RKO (cell line): Measurements from ENCODE around the gene SSBP2.

Experiments used
- DNase-seq: peaks from one replicate; pipeline ENCODE4 v3.0.0-alpha.2; 2016; ENCODE audit warnings: low spot score

The SSBP2 gene

DNA sequence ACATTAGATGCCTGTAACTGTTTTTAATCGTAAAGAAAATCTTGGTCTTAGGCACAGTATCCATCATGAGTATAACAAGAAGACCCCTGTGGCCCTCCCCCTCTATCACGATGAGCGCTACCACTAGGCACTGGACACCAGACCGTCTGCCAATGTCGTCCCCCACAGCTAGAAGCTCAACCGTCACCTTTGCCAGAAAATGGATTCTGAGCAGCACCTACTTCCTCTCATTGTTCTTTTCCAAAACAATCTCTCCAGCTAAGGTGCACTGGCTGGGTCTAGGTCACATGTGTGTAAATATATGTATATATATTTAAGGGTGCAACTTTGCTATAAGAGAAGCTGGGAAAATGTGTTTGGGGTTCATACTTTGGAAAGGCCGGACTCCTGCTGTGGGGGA, 15.7 kb upstream of the SSBP2 start:
- no peak for DNase-seq

GRCh38 chr5:81763294-81763928, 12.5 kb upstream of the SSBP2 start:
- DNase-seq = no peak

DNA sequence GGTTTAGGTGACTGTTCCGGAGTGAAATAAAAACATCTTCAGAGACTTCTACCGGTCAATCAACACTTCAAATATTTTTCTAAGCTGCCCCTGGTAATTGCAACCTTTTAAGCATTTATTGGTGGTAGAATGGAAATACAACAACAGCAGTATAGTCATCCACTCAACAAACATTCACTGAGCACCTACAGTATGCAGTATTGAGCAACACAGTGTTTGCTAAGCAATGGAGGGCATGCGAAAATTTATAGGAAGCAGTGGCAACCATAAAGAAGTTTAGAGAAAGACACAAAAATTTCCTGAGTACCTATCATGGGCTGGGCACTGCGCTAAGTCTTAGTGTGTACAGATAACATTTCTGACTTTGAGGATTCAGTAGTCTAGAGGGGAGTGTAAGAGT, 12.0 kb upstream of the SSBP2 start:
- DNase-seq = no peak

- no peak for DNase-seq
These were observed 11.5 kb upstream of the SSBP2 start for GRCh38 chr5:81762401-81762800.

GRCh38 chr5:81761970-81762369, 11.1 kb upstream of the SSBP2 start:
- no peak for DNase-seq

GRCh38 chr5:81761270-81761669, 10.4 kb upstream of the SSBP2 start:
- DNase-seq = no peak

DNA sequence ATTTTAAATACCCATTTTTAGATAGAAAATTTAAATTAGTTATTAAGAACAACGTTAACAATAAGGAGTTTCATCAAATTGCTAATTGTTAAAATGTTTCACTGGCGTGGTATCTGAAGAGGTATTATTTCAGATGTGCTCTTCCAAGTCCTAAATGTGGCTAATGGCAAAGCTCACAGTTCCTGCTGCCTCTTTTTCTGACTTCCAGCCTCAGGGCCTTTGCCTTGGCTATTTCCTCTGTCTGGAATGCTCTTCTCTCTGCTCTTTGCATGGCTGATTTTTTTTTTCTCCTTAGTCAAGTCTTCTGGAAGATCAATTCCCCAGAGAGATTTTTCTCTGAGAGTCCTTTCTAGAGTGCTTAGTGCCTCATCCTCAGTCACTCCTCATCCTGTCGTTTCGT, 9.6 kb upstream of the SSBP2 start:
- DNase-seq = no peak

DNA sequence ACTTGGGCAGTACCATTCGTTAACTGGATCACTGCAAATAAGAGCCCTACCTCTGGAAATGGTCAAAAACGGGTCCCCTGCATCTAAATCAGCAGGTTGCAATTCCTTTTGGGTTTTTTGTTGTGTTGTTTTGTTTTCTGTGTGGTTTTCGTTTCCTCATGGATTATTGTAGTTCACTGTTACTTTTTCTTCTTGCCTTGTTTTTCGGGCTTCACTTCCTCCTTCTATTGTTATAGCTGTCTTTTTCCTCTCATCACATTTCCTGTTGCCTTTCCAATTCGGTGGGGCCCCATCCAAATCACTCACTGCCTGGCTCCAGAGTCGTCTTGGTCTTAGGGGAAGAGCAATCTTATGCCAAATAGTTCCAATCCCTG, 8.7 kb upstream of the SSBP2 start:
- no peak for DNase-seq

DNA sequence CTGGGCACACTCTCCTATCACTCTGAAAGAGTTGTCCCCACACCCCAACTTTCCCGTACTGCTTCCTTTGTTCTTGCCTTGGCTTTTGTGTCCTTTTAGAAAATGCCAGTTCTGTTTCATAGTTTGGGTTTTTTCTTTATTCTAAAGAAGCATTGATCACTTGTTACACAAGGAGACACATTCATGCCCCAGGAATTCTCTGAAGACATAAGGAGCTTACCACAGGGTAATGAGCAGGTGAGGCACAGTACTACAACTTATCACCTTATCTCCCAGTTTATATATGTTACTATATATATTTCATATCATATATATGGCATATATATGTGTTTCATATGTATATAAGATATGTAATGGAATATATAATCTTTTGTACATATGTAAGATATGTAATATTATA, 6.5 kb upstream of the SSBP2 start:
- no peak for DNase-seq

- no peak for DNase-seq
These were observed 5.1 kb upstream of the SSBP2 start for GRCh38 chr5:81756016-81756415.

DNA sequence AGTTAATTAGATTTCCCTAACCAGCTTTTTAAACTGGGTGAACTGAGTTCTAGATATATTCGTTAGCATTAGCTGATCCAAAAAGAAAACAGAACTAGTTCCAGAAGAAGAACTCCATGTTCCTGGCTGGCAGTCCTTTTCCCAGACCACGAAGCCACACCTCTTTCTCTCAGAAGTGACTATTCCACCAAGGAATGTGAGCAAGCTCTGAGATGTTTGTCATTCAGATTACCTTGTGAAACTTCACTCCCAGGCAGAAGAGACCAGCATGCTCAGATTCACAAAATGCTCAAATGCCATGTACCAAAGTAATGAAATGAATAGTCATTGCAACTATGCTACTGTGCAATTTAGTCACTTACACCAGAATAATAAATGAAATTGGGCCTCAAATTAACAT, 4.4 kb upstream of the SSBP2 start:
- DNase-seq = peak; percentile 76

DNA sequence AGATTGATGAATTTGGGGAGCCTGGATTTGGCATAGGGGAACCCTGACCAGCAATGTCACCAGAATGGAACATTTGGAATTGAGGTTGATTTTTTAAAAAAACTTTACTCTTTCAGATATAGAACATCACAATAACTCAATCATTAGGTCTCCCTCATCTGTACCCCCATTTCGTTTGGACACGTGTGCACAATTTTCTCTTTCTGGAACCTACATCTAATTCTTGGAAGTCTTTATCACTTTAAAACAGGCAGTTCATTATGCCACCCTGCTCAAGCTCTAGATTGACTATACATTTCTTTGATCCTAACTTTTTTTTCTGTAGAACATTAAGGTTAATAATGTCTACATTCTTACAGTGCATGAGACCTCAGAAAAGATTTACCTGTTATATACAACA, 3.7 kb upstream of the SSBP2 start:
- no peak for DNase-seq

DNA sequence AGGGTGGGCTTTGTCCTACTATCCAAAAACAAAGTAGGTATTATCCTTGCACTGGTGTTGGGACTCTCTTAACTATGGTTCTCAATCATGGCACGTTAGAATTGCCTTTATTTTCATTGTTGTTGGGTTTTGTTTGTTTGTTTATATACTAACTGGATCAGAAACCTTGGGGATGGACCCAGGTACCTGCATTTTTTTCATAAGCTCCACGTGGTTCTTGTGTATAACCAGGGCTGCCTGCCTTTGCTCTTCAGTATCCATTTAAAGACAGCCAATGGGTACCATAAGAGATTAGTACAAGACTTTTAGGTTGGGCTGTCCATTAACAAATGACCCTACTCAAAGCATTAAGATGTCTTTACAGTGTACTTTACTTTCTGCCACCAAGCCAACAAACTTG, 2.5 kb upstream of the SSBP2 start:
- DNase-seq = no peak

GRCh38 chr5:81752644-81752963, 1.7 kb upstream of the SSBP2 start:
- no peak for DNase-seq

DNA sequence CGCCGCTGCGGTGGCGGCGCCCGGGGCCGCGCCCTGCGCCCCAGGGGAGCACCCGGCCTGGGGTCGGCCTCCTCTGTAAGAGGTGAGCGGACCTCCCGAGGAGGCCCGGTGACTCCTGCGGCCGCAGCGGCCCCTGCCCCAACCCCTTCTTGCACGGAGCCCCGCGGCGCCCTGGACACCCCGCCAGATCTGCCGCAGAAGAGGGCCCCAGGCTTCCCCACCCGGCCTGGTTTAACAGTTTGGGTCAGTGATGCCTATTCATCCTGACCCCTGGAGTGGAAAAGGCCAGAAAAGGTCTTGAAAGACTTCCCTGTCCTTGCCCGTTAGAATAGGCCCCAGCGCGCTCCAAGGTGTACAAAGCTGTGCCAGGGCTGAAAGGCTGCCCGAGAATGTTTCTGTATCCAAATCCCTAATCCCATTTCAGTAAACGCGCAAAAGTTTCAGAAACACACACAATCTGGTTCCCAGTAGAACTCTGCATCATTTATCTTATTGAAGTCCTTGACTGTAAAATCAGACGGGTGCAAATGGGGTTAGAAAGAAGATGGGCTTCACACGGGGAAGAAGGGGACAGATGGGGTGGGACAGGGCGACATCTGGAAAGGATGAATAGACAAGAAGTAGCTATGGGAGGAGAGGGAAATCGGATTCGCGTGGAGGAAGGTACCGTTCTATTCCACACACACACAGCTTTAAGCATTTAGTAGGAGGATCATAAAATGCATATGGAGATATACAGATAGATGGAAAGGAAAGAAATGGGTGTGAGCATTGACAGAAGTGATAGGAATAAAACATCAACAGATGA, 1.1 kb upstream of the SSBP2 start:
- DNase-seq = peak; percentile 30

DNA sequence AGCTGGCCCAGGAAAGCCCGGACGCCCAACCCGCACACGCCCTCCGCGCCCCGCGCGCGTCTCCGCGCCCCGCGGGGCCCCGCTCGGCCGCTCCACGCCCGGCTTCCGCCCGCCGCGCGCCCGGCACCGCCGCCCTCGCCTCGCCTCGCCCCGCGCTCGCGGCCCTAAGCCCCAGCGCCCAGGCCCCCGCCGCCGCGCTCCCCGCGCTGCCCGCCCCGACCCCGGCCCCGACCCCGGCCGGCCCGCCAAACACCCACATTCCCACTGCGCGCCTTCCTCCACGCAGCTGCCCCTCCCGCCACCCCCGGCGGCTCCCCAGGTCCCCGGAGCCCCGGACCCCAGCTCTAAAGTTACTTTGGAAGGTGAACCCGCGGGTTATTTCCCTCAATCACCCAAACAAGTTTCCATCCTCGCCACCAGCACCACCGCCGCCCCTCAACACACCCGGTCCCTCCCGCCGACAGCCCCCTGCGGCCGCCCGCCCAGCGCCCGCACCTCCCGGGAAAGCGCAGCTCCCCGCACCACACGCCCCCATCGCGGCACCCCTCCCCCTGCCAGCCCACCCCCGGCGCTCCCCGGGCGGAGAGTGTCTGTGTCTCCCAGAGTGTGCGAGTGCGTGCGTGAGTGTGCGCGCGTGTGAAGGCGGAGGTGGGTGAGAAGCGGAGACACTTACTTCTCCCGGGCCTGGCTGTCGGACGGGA, 439 bp downstream of the SSBP2 start:
- no peak for DNase-seq

DNA sequence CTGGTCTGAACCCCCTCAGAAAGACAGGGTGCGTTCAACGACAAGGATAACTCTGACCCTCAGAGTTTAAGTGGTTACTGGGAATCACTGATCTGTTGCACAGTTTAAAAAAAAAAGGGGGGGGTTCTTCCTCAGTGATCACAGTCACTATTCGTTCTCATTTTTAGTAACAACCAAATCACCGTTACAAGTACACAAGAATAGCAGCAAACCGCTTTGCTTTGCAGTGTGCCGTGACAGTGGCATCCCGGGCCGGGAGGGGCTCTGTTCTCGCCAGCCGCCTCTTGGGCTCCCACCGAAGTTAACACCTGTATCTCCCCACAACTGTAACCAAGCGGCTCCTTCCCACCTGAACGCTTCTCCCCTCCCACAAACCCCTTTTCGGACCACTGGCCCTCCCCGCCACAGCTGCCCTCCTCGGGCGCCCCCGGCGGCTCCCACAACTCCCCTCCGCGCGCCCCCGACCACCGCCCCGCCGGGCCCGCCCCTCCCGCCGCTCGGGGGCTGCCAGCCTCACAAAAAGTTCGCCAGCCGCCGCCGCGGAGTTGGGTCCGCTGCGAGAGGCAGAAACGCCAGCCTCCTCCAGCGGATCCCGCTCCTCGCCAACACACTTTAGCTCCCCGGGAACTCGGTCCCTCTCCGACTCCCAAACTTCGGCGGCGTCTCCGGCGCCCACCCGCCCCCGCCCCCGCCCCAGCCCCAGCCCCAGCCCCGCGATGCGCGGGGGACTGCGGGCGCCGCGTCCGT, 1.2 kb downstream of the SSBP2 start:
- no peak for DNase-seq

- no peak for DNase-seq
These were observed 1.7 kb downstream of the SSBP2 start for GRCh38 chr5:81749192-81749560.

DNA sequence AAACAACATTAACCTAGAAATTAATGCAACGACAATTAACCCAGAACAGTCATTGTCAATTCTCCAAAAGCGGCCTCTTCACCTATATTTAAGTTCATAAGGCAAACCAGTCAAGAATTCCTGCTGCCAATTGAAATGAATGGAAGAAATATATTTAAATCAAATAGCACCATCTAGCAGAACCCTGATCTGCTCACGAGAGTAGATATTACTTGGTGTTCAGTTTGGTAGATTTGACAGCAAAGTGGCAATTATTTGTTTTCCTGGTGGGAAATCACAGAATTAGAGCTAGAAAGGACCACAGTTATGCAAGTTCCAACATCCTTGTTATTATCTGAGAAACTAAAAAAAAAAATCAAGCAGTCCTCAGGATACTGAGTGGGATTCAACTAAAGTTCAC, 2.3 kb downstream of the SSBP2 start:
- DNase-seq = no peak

DNA sequence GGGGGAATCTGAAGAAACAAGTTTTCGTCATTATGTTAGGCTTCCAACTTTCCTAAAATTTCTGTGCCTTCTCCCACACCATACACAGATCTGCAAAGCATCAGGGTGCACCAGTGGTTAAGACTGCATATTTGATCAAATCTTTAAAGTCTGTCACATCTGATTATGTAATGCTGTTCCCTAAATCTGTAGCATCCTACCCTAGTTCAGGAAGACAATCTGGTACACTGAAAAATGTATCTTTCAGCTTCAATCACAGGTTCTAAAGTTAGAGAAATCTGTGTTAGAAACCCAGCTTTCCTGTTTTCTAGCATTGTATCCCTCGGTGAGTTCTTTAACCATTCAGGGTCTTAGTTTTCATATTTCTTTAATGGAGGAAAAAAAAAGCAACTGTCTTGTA, 3.9 kb downstream of the SSBP2 start:
- no peak for DNase-seq

GRCh38 chr5:81740758-81741157, 10.1 kb downstream of the SSBP2 start:
- DNase-seq = no peak

DNA sequence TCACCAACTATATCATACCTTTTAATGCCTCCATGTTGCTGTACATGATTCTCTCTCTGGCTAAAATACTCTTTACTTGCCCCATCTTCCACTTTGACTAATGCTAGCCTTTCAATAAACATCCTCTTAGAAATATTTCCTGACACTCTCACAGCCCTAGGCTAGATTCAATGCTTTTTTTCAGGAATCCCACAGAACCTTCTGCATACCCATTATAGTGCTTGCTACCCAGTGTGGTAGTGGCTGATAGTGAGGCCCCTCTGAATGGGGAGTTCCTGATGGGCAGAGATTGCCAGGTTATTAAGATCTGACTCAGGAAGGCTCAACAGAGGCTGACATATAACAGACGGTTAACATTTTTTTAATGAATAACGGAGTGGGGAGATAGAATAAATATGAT, 11.6 kb downstream of the SSBP2 start:
- no peak for DNase-seq

DNA sequence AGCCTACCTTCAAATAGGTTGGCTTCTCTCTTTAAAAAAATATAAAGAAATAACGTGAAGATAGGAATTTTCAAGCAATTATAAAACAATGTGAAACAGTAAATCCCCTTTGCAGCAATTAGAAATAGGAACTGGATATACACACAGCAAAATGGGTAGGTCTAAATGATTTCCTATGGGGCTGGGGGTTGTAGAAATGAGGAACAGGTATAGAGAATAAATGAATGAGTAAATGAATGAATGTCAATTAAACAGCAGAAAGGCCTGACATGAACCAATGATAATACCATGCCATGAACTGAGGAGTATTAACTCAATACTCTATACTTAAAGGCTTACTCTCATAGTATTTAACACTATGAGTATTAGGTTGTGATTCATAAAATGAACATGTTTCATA, 21.6 kb downstream of the SSBP2 start:
- DNase-seq = no peak
